GM12864 (cell line): ENCODE measurements around the gene MPPED1.

ENCODE experiments used
- DNase-seq: peaks from one replicate; pipeline ENCODE4 v3.0.0-alpha.2; 2011; ENCODE audit warnings: low read depth
- H3K4me3 ChIP-seq: 2 replicates; pipeline ENCODE4 v1.5.1; 2011; ENCODE audit warnings: mild to moderate bottlenecking, low read depth, low read length, control low read depth
- CTCF ChIP-seq: IDR thresholded peaks from 2 replicates; pipeline ENCODE4 v1.5.1; 2011; ENCODE audit warnings: low read depth, mild to moderate bottlenecking, moderate library complexity, low read length, control low read depth, inconsistent platforms; ENCODE audit errors: missing control alignments

Gene MPPED1

GRCh38 chr22:43457002-43457401, 45.2 kb downstream of the MPPED1 start:
- no peak for DNase-seq
- H3K4me3 ChIP-seq = no peak overlapping the region
- TF ChIP-seq CTCF = no peak

GRCh38 chr22:43462701-43463100, 50.9 kb downstream of the MPPED1 start:
- no peak for DNase-seq
- no peak for TF ChIP-seq CTCF
- H3K4me3 ChIP-seq = no peak overlapping the region

- no peak for DNase-seq
- no peak for TF ChIP-seq CTCF
- no peak overlapping the region for H3K4me3 ChIP-seq
Measured at GRCh38 chr22:43464809-43465208, 53.0 kb downstream of the MPPED1 start.

- DNase-seq = no peak
- no peak overlapping the region for H3K4me3 ChIP-seq
- no peak for TF ChIP-seq CTCF
Measured at GRCh38 chr22:43465291-43466015, 53.6 kb downstream of the MPPED1 start.

GRCh38 chr22:43466710-43467109, 54.9 kb downstream of the MPPED1 start:
- H3K4me3 ChIP-seq = no peak overlapping the region
- no peak for DNase-seq
- TF ChIP-seq CTCF = no peak

- no peak for DNase-seq
- H3K4me3 ChIP-seq = no peak overlapping the region
- TF ChIP-seq CTCF = no peak
Measured at GRCh38 chr22:43467216-43467940, 55.6 kb downstream of the MPPED1 start.
